Osteocyte (in vitro differentiated cells): Measurements from ENCODE around the gene MICB. TPM values are rescaled to one million over a fixed set of nuclear protein-coding genes. Genes with fewer than 3 reads are reported as not detected.
"Not testable (repeated sequence)": the region's sequence is repeated elsewhere in the genome, so short reads cannot be mapped to it uniquely, and the experiment has no call there.

Experiments
- DNase-seq: peaks from one replicate; pipeline ENCODE4 v3.0.0; 2021; ENCODE audit warnings: mixed read lengths; ENCODE audit not compliant: unreplicated experiment; ENCODE audit errors: extremely low spot score
- H3K27ac Mint-ChIP-seq: one replicate; pipeline ENCODE4 v1.8.0; 2021; ENCODE audit warnings: mild to moderate bottlenecking, mixed read lengths; ENCODE audit not compliant: unreplicated experiment
- H3K27me3 Mint-ChIP-seq: one replicate; pipeline ENCODE4 v1.8.0; 2021; ENCODE audit warnings: mixed read lengths; ENCODE audit not compliant: unreplicated experiment
- H3K36me3 Mint-ChIP-seq: one replicate; pipeline ENCODE4 v1.8.0; 2021; ENCODE audit warnings: mixed read lengths; ENCODE audit not compliant: unreplicated experiment
- H3K4me1 Mint-ChIP-seq: one replicate; pipeline ENCODE4 v1.8.0; 2021; ENCODE audit warnings: mixed read lengths; ENCODE audit not compliant: unreplicated experiment
- H3K4me3 Mint-ChIP-seq: one replicate; pipeline ENCODE4 v1.8.0; 2021; ENCODE audit warnings: mild to moderate bottlenecking, moderate library complexity, mixed read lengths; ENCODE audit not compliant: unreplicated experiment
- H3K9me3 Mint-ChIP-seq: one replicate; pipeline ENCODE4 v1.8.0; 2021; ENCODE audit warnings: mixed read lengths; ENCODE audit not compliant: unreplicated experiment
- total RNA-seq: library from RNA; stranded (reverse); gene quantifications from 2 replicates; pipeline ENCODE4 v1.2.1, GENCODE V29; 2021
- TF ChIP-seq, protein P1 (sequence below): fragments of 200-600 bp; sonication (generic); IDR thresholded peaks from 2 replicates; pipeline ENCODE4 v1.5.0; 2021; ENCODE audit warnings: antibody characterized with exemption, mild to moderate bottlenecking, moderate library complexity

Gene MICB
- total RNA-seq, 1 donor from 2014 or later, result 12.1 TPM

DNA sequence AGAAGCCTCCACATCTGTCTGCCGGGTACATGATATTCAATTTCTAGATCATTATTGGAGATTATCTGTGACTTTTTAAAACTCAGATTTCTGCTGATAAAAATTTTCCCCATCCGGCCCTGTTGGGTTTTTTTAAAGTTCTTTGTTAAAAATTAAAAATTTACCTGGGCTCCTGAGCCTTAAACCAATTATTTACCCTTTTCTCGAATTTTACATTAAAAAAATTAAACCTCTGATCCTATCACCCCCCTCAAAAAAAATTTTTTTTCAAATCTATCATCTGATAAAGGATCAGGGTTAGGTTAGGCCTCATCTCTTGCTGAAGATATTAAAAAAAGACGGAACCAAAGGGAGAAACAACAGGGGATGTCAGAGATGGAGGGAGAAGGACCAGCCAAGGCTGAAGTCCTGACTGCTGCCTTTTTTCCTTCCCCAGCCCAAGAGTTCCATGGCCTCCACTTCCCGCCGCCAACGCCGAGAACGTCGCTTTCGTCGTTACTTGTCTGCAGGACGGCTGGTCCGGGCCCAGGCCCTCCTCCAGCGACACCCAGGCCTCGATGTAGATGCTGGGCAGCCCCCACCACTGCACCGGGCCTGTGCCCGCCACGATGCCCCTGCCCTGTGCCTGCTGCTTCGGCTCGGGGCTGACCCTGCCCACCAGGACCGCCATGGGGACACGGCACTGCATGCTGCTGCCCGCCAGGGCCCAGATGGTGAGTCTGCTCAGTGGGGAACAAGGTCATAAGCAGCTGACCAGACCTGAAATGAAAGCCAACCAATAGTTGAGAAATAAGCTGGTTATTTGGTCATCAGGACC lies 50.0 kb downstream of the MICB start:
- Mint-ChIP-seq H3K27ac (peak overlapping the region; percentile 86), H3K36me3 (peaks cover 15% of the 10 kb centered on the region), H3K4me3 (peak overlapping the region; percentile 86), H3K9me3 (no peaks in the 10 kb centered on the region), H3K4me1 (peaks cover 40% of the 10 kb centered on the region), H3K27me3 (no peaks in the 10 kb centered on the region)
- DNase-seq, result no peak
- TF ChIP-seq, protein P1, sequence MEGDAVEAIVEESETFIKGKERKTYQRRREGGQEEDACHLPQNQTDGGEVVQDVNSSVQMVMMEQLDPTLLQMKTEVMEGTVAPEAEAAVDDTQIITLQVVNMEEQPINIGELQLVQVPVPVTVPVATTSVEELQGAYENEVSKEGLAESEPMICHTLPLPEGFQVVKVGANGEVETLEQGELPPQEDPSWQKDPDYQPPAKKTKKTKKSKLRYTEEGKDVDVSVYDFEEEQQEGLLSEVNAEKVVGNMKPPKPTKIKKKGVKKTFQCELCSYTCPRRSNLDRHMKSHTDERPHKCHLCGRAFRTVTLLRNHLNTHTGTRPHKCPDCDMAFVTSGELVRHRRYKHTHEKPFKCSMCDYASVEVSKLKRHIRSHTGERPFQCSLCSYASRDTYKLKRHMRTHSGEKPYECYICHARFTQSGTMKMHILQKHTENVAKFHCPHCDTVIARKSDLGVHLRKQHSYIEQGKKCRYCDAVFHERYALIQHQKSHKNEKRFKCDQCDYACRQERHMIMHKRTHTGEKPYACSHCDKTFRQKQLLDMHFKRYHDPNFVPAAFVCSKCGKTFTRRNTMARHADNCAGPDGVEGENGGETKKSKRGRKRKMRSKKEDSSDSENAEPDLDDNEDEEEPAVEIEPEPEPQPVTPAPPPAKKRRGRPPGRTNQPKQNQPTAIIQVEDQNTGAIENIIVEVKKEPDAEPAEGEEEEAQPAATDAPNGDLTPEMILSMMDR, result no peak

DNA sequence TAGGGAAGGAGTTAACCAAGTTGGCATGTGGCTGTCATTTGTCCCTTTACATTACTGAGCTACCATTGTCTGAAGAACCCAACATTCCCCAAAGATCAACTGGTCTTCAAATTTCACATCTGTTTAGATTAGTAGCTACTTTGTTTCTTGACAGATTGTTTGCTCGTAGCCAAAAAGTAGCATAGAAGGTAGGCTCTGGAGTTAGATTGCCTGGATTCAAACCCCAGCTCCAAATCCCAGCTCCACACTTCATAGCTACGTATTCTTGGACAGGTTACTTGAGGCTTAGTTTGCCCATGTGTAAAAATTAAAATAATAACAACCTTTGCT lies 50.6 kb downstream of the MICB start:
- Mint-ChIP-seq H3K9me3 (no peaks in the 10 kb centered on the region), H3K27me3 (no peaks in the 10 kb centered on the region), H3K36me3 (peaks cover 18% of the 10 kb centered on the region), H3K4me1 (peaks cover 40% of the 10 kb centered on the region), H3K27ac (peak overlapping the region; percentile 86), H3K4me3 (peak overlapping the region; percentile 86)
- no peak for DNase-seq
- TF ChIP-seq, protein P1, result no peak

DNA sequence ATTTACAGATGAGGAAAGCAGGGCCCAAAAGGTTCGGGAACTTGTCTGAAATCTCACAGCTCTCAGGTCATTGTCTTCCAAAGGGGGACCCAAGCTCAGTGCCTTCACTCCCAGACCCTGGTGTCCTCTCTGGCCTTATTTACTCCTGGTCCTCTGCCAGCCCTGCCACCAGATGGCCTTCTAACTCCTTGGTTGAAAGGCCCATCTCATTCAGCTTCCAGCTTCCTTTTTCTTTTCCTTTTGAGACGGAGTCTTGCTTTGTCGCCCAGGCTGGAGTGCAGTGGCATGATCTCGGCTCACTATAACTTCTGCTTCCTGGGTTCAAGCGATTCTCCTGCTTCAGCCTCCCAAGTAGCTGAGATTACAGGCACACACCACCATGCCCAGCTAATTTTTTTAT lies 53.4 kb downstream of the MICB start:
- H3K9me3 Mint-ChIP-seq, H3K27ac Mint-ChIP-seq, DNase-seq, H3K27me3 Mint-ChIP-seq, H3K4me3 Mint-ChIP-seq: not testable (repeated sequence)
- Mint-ChIP-seq H3K4me1 (peaks cover 28% of the 10 kb centered on the region), H3K36me3 (peaks cover 23% of the 10 kb centered on the region)
- TF ChIP-seq, protein P1, result peak; percentile 48

DNA sequence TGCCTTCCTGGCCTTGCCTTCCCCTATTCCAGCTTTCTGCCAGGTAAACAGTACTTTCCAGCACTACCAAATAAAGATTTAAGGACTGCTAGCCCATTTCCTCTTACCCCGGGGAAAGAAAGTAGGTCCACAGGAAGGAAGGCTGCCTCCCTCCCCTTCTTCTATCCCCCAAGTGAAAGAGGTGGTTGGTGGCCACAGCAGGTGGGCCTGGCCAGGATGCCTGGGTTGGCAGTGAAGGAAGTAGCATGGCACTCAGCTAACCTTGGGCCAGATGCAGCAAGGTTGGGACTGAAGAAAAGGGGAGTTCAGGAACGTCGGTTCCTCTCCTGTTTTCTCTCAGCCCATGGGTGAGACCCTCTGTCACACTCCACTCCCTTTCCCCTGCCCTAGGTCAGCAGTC lies 58.4 kb downstream of the MICB start:
- DNase-seq, result no peak
- no peak overlapping the region for H3K4me3 Mint-ChIP-seq
- no peak overlapping the region for H3K27ac Mint-ChIP-seq
- peaks cover 41% of the 10 kb centered on the region for H3K36me3 Mint-ChIP-seq
- TF ChIP-seq, protein P1, result no peak
- H3K4me1 Mint-ChIP-seq, result peaks cover 23% of the 10 kb centered on the region
- H3K9me3 Mint-ChIP-seq, result no peaks in the 10 kb centered on the region
- H3K27me3 Mint-ChIP-seq, result no peaks in the 10 kb centered on the region

DNA sequence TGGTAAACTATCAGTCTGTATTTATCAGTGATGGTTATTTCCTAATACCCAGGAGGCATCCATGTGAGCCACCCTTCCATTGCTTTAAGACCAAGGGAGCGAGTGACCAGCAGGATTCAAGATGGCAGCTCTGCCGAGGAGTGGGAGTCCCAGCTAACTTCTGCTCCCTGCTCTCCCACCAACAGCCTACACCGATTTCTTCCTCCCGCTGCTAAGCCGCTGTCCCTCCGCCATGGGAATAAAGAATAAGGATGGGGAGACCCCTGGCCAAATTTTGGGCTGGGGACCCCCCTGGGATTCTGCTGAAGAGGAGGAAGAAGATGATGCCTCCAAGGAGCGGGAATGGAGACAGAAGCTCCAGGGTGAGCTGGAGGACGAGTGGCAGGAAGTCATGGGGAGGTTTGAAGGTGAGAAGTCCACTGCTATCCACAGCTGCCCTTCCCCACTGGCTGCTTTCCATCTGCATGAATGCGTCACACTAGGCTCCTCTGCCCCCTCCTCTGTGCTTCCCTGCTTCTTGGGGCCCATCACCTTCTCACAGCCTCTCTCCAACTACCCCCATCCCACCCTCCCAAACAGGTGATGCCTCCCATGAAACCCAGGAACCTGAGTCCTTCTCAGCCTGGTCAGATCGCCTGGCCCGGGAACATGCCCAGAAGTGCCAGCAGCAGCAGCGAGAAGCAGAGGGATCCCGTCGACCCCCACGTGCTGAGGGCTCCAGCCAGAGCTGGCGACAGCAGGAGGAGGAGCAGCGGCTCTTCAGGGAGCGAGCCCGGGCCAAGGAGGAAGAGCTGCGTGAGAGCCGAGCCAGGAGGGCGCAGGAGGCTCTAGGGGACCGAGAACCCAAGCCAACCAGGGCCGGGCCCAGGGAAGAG lies 59.7 kb downstream of the MICB start:
- Mint-ChIP-seq H3K27ac (no peak overlapping the region), H3K4me3 (no peak overlapping the region), H3K9me3 (no peaks in the 10 kb centered on the region), H3K36me3 (peaks cover 38% of the 10 kb centered on the region), H3K27me3 (no peaks in the 10 kb centered on the region), H3K4me1 (peaks cover 23% of the 10 kb centered on the region)
- no peak for DNase-seq
- TF ChIP-seq, protein P1, result no peak
